ENCODE results near the gene HOXC6.
"Not testable (repeated sequence)": the region's sequence is repeated elsewhere in the genome, so short reads cannot be mapped to it uniquely, and the experiment has no call there.

Gene HOXC6

GRCh38 chr12:54060174-54060974, 32.1 kb downstream of the HOXC6 start:
- DNase-seq = no peak

GRCh38 chr12:54060975-54061778, 32.9 kb downstream of the HOXC6 start:
- no peak for DNase-seq

GRCh38 chr12:54065677-54066076, 37.4 kb downstream of the HOXC6 start:
- DNase-seq = no peak

GRCh38 chr12:54066408-54066807, 38.2 kb downstream of the HOXC6 start:
- no peak for DNase-seq

- no peak for DNase-seq
These were observed 40.3 kb downstream of the HOXC6 start for GRCh38 chr12:54068418-54069070.

- DNase-seq = no peak
These were observed 43.7 kb downstream of the HOXC6 start for GRCh38 chr12:54071942-54072341.

- no peak for DNase-seq
These were observed 46.1 kb downstream of the HOXC6 start for GRCh38 chr12:54074308-54074707.

GRCh38 chr12:54075409-54075808, 47.2 kb downstream of the HOXC6 start:
- DNase-seq = no peak

- DNase-seq = no peak
These were observed 47.7 kb downstream of the HOXC6 start for GRCh38 chr12:54075974-54076373.

GRCh38 chr12:54077843-54078242, 49.6 kb downstream of the HOXC6 start:
- DNase-seq = not testable (repeated sequence)

- not testable (repeated sequence) for DNase-seq
These were observed 50.9 kb downstream of the HOXC6 start for GRCh38 chr12:54079115-54079514.
